AG10803 (cell line): Measurements from ENCODE around the gene MVK.

Source experiments
- DNase-seq: peaks from one replicate; pipeline ENCODE4 v3.0.0; 2010; ENCODE audit warnings: low read depth
- H3K4me3 ChIP-seq: 2 replicates; pipeline ENCODE4 v1.5.1; 2011; ENCODE audit warnings: mild to moderate bottlenecking, low read length, control low read depth
- CTCF ChIP-seq: conservative IDR thresholded peaks from 2 replicates; pipeline ENCODE4 v1.5.1; 2011; ENCODE audit warnings: mild to moderate bottlenecking, low read length, control low read depth, inconsistent platforms

The MVK gene

GRCh38 chr12:109532721-109533486, 40.7 kb upstream of the MVK start:
- no peak for TF ChIP-seq CTCF
- H3K4me3 ChIP-seq: no peak overlapping the region
- DNase-seq: no peak

- TF ChIP-seq CTCF: no peak
- no peak overlapping the region for H3K4me3 ChIP-seq
- DNase-seq: no peak
These were observed 40.2 kb upstream of the MVK start for GRCh38 chr12:109533487-109533740.

- no peak for TF ChIP-seq CTCF
These were observed 39.1 kb upstream of the MVK start for GRCh38 chr12:109534456-109534855.

GRCh38 chr12:109535231-109535862, 38.2 kb upstream of the MVK start:
- no peak overlapping the region for H3K4me3 ChIP-seq
- no peak for TF ChIP-seq CTCF
- no peak for DNase-seq

More at GRCh38 chr12:109534456-109534855, 39.1 kb upstream of the MVK start:
- DNase-seq: no peak
- H3K4me3 ChIP-seq: no peak overlapping the region

- no peak for TF ChIP-seq CTCF
- H3K4me3 ChIP-seq: no peak overlapping the region
- DNase-seq: no peak
These were observed 37.7 kb upstream of the MVK start for GRCh38 chr12:109535863-109536250.

GRCh38 chr12:109537136-109537535, 36.5 kb upstream of the MVK start:
- no peak for DNase-seq
- no peak for TF ChIP-seq CTCF

GRCh38 chr12:109538191-109538863, 35.3 kb upstream of the MVK start:
- DNase-seq: no peak
- no peak for TF ChIP-seq CTCF
- H3K4me3 ChIP-seq: no peak overlapping the region

More at GRCh38 chr12:109537136-109537535, 36.5 kb upstream of the MVK start:
- H3K4me3 ChIP-seq: no peak overlapping the region
